Nephron (organoid): Measurements from ENCODE around the gene OCA2.
A peak's percentile ranks its signal among the peaks of the same experiment; 100 is the strongest.

Experiments
- H3K27ac Mint-ChIP-seq, 3 experiments: 2 replicates each; pipeline ENCODE4 v1.8.0; 2020; ENCODE audit warnings: mixed read lengths in 3 of 3, mild to moderate bottlenecking in 2 of 3, moderate library complexity in 1 of 3
- H3K27me3 Mint-ChIP-seq: 2 replicates; pipeline ENCODE4 v1.8.0; 2021; ENCODE audit warnings: low read depth, mild to moderate bottlenecking, moderate library complexity, mixed read lengths
- H3K36me3 Mint-ChIP-seq: 2 replicates; pipeline ENCODE4 v1.8.0; 2020; ENCODE audit warnings: low read depth, mixed read lengths
- H3K4me1 Mint-ChIP-seq: 2 replicates; pipeline ENCODE4 v1.8.0; 2020; ENCODE audit warnings: mixed read lengths
- H3K4me3 Mint-ChIP-seq, 3 experiments: 2 replicates each; pipeline ENCODE4 v1.8.0; 2020; ENCODE audit warnings: mild to moderate bottlenecking in 3 of 3, mixed read lengths in 3 of 3, moderate library complexity in 2 of 3
- H3K9me3 Mint-ChIP-seq: 2 replicates; pipeline ENCODE4 v1.8.0; 2020; ENCODE audit warnings: mixed read lengths
- TF ChIP-seq, protein P1 (sequence below), 3 experiments: fragments of 200-600 bp; sonication (generic); IDR thresholded peaks; one replicate each; pipeline ENCODE4 v1.5.0; 2021; ENCODE audit warnings: antibody characterized with exemption in 3 of 3; ENCODE audit not compliant: unreplicated experiment in 3 of 3

Gene OCA2

DNA sequence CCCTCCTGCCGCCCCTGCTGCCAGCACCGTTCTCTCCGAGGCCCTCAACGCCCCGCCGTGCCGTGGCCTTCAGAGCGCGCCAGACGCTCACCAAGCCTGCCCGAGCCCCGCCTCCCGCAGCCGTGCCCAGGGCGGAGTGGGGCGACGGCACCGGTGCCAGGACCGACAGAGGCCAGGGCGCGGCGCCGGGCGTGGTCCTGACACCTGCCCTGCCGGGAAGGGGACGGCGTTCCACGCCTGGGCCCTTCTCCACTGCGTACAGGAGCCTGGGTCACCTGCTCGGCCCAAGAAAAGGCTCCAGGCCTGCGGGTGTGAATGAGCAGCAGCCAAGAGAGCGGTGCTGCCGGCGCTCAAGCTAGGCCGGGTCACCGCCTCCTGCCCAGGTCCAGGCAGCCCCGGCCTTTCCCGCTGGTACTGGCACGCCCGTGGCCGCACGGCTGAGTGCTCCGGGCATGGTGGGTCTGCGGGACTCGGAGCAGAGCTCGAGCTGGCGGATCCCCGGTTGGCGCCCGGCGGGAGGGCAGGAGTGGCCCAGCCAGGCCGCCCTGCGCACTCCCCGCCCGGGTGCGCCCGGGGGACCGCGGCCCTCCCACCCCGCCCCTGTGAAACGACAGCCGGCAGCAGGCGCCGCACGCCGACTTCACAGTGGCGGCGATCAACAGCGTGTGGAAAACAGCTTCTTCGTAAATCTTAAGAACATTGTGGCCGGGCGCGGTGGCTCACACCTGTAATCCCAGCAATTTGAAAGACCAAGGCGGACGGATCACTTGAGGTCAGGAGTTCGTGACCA, 4.2 kb downstream of the OCA2 start:
- Mint-ChIP-seq H3K4me3 (peak overlapping the region; percentile 84 to 92 (median 91)), H3K36me3 (peaks cover 11% of the 10 kb centered on the region), H3K9me3 (peaks cover 24% of the 10 kb centered on the region), H3K4me1 (peaks cover 34% of the 10 kb centered on the region), H3K27ac (peak overlapping the region in 2 of 3 experiments; percentile 83 to 94), H3K27me3 (peaks cover 53% of the 10 kb centered on the region)
- TF ChIP-seq, protein P1, sequence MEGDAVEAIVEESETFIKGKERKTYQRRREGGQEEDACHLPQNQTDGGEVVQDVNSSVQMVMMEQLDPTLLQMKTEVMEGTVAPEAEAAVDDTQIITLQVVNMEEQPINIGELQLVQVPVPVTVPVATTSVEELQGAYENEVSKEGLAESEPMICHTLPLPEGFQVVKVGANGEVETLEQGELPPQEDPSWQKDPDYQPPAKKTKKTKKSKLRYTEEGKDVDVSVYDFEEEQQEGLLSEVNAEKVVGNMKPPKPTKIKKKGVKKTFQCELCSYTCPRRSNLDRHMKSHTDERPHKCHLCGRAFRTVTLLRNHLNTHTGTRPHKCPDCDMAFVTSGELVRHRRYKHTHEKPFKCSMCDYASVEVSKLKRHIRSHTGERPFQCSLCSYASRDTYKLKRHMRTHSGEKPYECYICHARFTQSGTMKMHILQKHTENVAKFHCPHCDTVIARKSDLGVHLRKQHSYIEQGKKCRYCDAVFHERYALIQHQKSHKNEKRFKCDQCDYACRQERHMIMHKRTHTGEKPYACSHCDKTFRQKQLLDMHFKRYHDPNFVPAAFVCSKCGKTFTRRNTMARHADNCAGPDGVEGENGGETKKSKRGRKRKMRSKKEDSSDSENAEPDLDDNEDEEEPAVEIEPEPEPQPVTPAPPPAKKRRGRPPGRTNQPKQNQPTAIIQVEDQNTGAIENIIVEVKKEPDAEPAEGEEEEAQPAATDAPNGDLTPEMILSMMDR (IDR thresholded peaks at IDR 0.05; ENCODE audit: unreplicated experiment in 3 of 3), result no peak

DNA sequence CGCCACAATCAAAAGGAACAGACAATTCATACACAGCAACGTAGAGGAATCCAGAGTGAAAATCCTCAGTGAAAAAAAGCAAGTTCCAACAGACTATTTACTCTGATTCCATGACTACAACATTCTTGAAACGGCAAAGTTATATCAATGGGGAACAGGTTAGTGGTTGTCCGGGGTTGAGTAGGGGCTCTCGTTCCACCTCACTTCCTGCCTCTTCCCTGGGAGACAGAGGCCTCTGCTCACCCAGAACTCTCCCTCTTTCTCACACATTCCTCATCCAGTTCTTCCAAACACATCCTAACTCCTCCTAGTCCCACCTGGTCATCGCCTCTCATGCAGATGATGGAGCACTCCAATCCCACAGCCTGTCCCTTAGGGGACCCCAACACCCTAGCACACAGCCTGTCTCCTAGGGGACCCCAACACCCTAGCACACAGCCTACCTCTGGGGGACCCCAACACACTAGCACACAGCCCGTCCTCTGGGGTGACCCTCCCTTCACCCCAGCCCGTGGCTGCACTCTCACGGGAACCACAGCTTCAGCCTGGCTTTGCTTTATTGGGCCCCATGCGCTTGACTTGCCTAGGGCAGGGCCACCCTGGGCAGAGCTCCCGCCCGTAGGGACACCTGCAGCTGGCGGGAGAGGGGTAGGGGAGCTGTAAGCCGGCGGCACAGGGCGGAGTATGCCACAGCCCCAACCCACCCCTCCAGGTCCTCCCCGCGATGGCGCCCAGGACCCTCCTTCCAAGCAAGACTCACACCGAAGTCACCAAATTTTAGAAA, 5.2 kb downstream of the OCA2 start:
- H3K36me3 Mint-ChIP-seq, result peaks cover 18% of the 10 kb centered on the region
- H3K27me3 Mint-ChIP-seq, result peaks cover 48% of the 10 kb centered on the region
- H3K4me1 Mint-ChIP-seq, result peaks cover 28% of the 10 kb centered on the region
- peak overlapping the region; percentile 12 to 77 (median 40) for H3K27ac Mint-ChIP-seq
- TF ChIP-seq, protein P1 (IDR thresholded peaks at IDR 0.05; ENCODE audit: unreplicated experiment in 3 of 3), result no peak
- H3K4me3 Mint-ChIP-seq, result peak overlapping the region; percentile 42 to 63 (median 50)
- H3K9me3 Mint-ChIP-seq, result peaks cover 33% of the 10 kb centered on the region

GRCh38 chr15:28091313-28091712, 7.8 kb downstream of the OCA2 start:
- TF ChIP-seq, protein P1 (IDR thresholded peaks at IDR 0.05; ENCODE audit: unreplicated experiment in 3 of 3), result no peak
- H3K27me3 Mint-ChIP-seq, result peaks cover 39% of the 10 kb centered on the region
- H3K4me1 Mint-ChIP-seq, result peaks cover 13% of the 10 kb centered on the region

GRCh38 chr15:28086175-28086703, 12.9 kb downstream of the OCA2 start:
- TF ChIP-seq, protein P1 (IDR thresholded peaks at IDR 0.05; ENCODE audit: unreplicated experiment in 3 of 3), result peak in 2 of 3 experiments; percentile 24 to 51
- peaks cover 41% of the 10 kb centered on the region for H3K9me3 Mint-ChIP-seq
- peaks cover 27% of the 10 kb centered on the region for H3K36me3 Mint-ChIP-seq
- H3K4me3 Mint-ChIP-seq, result no peak overlapping the region
- H3K27me3 Mint-ChIP-seq, result peaks cover 16% of the 10 kb centered on the region
- H3K4me1 Mint-ChIP-seq, result no peaks in the 10 kb centered on the region
- H3K27ac Mint-ChIP-seq, result no peak overlapping the region

More at GRCh38 chr15:28091313-28091712, 7.8 kb downstream of the OCA2 start:
- peaks cover 26% of the 10 kb centered on the region for H3K36me3 Mint-ChIP-seq
- no peak overlapping the region for H3K27ac Mint-ChIP-seq
- H3K4me3 Mint-ChIP-seq, result no peak overlapping the region
- H3K9me3 Mint-ChIP-seq, result peaks cover 48% of the 10 kb centered on the region

DNA sequence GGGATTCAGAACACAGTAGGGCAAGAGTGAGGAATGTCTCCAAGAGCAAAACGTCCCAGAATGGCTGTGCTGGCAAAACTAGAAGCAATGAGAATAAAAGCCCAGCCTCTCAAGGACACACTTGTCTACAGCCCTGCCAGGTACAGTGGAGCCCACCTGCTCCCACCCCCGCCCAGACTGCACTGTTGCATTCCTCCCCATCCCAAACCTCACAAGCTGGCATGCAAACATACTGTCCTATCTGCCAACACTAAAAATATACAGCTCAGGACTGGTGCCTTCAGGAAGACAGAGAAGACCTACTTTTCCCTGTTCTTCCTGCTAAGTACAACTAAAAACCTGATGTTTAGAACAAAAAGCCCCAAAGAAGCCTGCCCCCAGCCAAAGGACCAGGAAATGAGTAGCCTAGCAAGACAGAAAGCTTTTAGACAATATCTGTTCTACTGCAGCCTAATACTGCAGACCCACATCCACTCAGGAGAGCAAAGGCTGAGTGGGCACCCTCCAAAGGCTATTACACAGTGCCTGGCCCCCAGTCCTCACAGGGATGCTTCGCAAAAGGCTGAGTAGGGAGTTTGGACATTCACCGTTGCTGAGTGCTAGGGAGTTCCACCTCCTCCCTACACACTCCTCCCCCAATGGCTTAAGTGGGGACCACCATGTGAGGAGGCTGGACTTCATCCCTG, 13.5 kb downstream of the OCA2 start:
- Mint-ChIP-seq H3K4me3 (no peak overlapping the region), H3K27me3 (peaks cover 16% of the 10 kb centered on the region), H3K27ac (no peak overlapping the region), H3K36me3 (peaks cover 24% of the 10 kb centered on the region), H3K4me1 (no peaks in the 10 kb centered on the region), H3K9me3 (peaks cover 39% of the 10 kb centered on the region)
- TF ChIP-seq, protein P1 (IDR thresholded peaks at IDR 0.05; ENCODE audit: unreplicated experiment in 3 of 3), result no peak
